Measurements from ENCODE around the gene RAVER1.

DNA sequence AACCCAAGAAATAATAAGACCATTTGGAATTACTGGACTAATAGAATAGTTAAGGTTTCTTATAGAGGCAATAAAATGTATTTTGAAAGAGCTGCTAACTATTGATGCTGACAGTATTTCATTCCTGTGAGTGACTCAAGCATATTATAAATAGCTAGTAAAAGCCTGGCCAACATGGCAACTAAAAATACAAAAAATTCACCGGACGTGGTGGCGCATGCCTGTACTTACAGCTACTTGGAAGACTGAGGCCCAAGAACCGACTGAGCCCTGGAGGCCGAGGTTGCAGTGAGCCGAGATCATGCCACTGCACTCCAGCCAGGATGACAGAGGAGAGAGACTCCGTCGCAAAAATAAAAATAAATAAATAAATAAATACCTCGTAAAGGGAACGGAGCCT lies 11.5 kb upstream of the RAVER1 start:
- TF ChIP-seq GATA3 (IDR thresholded peaks at IDR 0.05; ENCODE audit: low read depth, low read length) (no peak), GATA2 (IDR thresholded peaks at IDR 0.05; ENCODE audit: low read depth, low read length) (no peak)
